Right lobe of liver (tissue), 6 donors: Measurements from ENCODE around the gene PRPSAP2. TPM values are rescaled to one million over a fixed set of nuclear protein-coding genes. Genes with fewer than 3 reads are reported as not detected.

ENCODE experiments used
- ATAC-seq, 4 donors: fragments of 200-7000 bp; cut with Tn5 transposase; one replicate each; pipeline ENCODE4 v1.9.1; 2020; ENCODE audit warnings: mild to moderate bottlenecking in 4 of 4, moderate library complexity in 4 of 4
- DNase-seq, 3 donors: peaks; one replicate each; pipeline ENCODE4 v3.0.0-alpha.2; 2020
- H3K27ac ChIP-seq, 3 donors: fragments of 200-600 bp; one replicate each; pipeline ENCODE4 v1.8.0; 2022
- H3K27me3 ChIP-seq, 2 donors: fragments of 200-600 bp; one replicate each; pipeline ENCODE4 v1.8.0; 2022
- H3K36me3 ChIP-seq, 4 donors: fragments of 200-600 bp; sonication (generic) in 1 of 4; one replicate each; pipeline versions ENCODE4 v1.5.1 to v1.8.0; 2017 to 2022; ENCODE audit warnings: control low read depth in 1 of 4
- H3K4me1 ChIP-seq, 4 donors: fragments of 200-600 bp; sonication (generic) in 1 of 4; one replicate each; pipeline versions ENCODE4 v1.5.1 to v1.8.0; 2017 to 2022; ENCODE audit warnings: control low read depth in 1 of 4
- H3K4me3 ChIP-seq, 3 donors: fragments of 200-600 bp; one replicate each; pipeline ENCODE4 v1.8.0; 2022
- H3K9me3 ChIP-seq, 4 donors: fragments of 200-600 bp; sonication (generic) in 1 of 4; one replicate each; pipeline versions ENCODE4 v1.5.1 to v1.8.0; 2017 to 2022; ENCODE audit warnings: control low read depth in 1 of 4
- POLR2A ChIP-seq: fragments of 450-650 bp; IDR thresholded peaks from one replicate; pipeline ENCODE4 v1.6.1; 2017; ENCODE audit warnings: antibody characterized with exemption, mild to moderate bottlenecking
- WGBS: methylation state at CpG from one replicate; pipeline ENCODE4 v1.1.6; 2018; ENCODE audit warnings: low coverage, low lambda C conversion rate; ENCODE audit not compliant: insufficient coverage; ENCODE audit errors: missing lambda C conversion rate; 5-methylcytosine and 5-hydroxymethylcytosine counted together
- intact Hi-C, 2 donors: fragments of 100-400 bp; cut with DNase I; formaldehyde crosslinking; loops; one replicate each; pipeline versions ENCODE4 v1.11.2 to v1.14.1; 2022
- total RNA-seq, 6 experiments: library from RNA; depleted of rRNA in 2 of 6; stranded (reverse); fragments of >200 nt in 2 of 6; fragmentation: NEBNext Ultra II Directional in 3 of 6; extraction: Animal tissue kit (Norgen Biotek cat#: 25700) in 3 of 6; gene quantifications; one replicate each; pipeline versions ENCODE4 v1.1.0 to v1.2.4, GENCODE V29; 2016 to 2023
- TF ChIP-seq, protein P1 (sequence below), 4 donors: fragments of 200-600 bp in 3 of 4; fragments of 450-650 bp in 1 of 4; IDR thresholded peaks; one replicate each; pipeline versions ENCODE4 v1.5.1 to v1.8.0; 2016 to 2022; ENCODE audit warnings: antibody characterized with exemption in 4 of 4, mild to moderate bottlenecking in 2 of 4
- donor health status: DM: no; HTN: yes; CAD: no.
- donor health status: DM: no; HTN: no; CAD: no.
- donor health status: DM: no; HTN: no; CAD: no.
- donor health status: DM: no; HTN: yes; CAD: no.
- donor health status: DM: no; HTN: yes; CAD: no.

PRPSAP2 gene
- total RNA-seq, 6 experiments from 2014 or later = 15.8 to 19.7 (median 16.6) TPM

- H3K4me1 ChIP-seq = no peaks in the 10 kb centered on the region
- ATAC-seq = no peak
- H3K27me3 ChIP-seq = no peaks in the 10 kb centered on the region
- intact Hi-C loops = no loop called here
- H3K27ac ChIP-seq = no peak overlapping the region
- H3K36me3 ChIP-seq = no peaks in the 10 kb centered on the region
- TF ChIP-seq, protein P1, sequence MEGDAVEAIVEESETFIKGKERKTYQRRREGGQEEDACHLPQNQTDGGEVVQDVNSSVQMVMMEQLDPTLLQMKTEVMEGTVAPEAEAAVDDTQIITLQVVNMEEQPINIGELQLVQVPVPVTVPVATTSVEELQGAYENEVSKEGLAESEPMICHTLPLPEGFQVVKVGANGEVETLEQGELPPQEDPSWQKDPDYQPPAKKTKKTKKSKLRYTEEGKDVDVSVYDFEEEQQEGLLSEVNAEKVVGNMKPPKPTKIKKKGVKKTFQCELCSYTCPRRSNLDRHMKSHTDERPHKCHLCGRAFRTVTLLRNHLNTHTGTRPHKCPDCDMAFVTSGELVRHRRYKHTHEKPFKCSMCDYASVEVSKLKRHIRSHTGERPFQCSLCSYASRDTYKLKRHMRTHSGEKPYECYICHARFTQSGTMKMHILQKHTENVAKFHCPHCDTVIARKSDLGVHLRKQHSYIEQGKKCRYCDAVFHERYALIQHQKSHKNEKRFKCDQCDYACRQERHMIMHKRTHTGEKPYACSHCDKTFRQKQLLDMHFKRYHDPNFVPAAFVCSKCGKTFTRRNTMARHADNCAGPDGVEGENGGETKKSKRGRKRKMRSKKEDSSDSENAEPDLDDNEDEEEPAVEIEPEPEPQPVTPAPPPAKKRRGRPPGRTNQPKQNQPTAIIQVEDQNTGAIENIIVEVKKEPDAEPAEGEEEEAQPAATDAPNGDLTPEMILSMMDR (IDR thresholded peaks at IDR 0.05) = no peak
- no peaks in the 10 kb centered on the region for H3K9me3 ChIP-seq
- 93% methylated on average over 6 of the region's 6 CpGs for WGBS
- H3K4me3 ChIP-seq = no peak overlapping the region
- no peak for DNase-seq
These were observed 9.4 kb upstream of the PRPSAP2 start for GRCh38 chr17:18848501-18848900.

DNA sequence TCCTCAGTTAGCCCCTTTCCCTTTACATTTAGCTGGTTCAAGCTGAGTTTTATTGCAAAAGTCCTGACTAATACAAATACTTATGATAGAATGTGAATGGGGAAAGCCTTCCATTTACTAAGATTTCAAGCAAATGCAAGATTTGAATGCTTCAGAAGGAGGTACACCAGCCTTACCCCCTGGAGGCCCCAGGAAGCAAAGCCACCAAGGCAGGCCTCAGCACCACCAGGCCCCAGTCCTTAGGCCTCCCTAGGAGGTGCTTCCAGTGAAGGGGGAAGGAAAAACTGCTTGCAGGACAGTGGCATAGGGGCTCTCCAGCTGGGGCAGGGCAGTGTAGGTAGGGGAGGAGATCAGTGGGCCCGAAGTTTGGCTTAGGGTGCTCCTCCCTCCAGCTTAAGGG lies 7.3 kb upstream of the PRPSAP2 start:
- WGBS = 100% methylated on average over 1 of the region's 1 CpG
- intact Hi-C loops = no loop called here
- peaks cover 0 to 4% (median 0%) of the 10 kb centered on the region in 4 donors for H3K4me1 ChIP-seq
- H3K27me3 ChIP-seq = no peaks in the 10 kb centered on the region
- no peak overlapping the region for H3K27ac ChIP-seq
- no peak overlapping the region for H3K4me3 ChIP-seq
- TF ChIP-seq POLR2A = no peak
- TF ChIP-seq, protein P1 (IDR thresholded peaks at IDR 0.05) = no peak
- no peak for ATAC-seq
- DNase-seq = no peak
- H3K9me3 ChIP-seq = no peaks in the 10 kb centered on the region
- no peaks in the 10 kb centered on the region for H3K36me3 ChIP-seq

DNA sequence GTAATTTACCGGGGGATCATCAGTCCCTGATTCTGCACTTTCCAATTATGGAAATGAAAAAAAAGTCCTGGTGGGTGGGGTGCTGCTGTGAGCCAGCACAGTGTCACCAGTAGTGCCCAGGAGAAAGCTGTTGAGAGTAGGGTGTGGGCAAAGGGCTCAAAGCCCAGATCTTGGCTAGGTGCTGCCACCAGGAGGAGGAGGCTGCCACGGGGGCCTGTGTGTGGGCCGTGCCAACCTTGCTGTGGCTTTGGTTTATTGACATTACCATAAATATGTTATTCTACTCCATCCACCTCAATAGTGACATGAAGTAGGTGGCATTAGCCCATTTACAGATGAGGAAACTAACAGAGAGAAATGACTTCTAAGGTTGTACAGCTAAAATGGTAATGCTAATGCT lies 6.7 kb upstream of the PRPSAP2 start:
- no peak for ATAC-seq

GRCh38 chr17:18854956-18855355 lies 3.0 kb upstream of the PRPSAP2 start:
- TF ChIP-seq, protein P1 (IDR thresholded peaks at IDR 0.05) = no peak
- TF ChIP-seq POLR2A = no peak
- intact Hi-C loops = no loop called here
- H3K4me3 ChIP-seq = no peak overlapping the region
- H3K27me3 ChIP-seq = no peaks in the 10 kb centered on the region
- ATAC-seq (no peak), DNase-seq (no peak)
- 83% methylated on average over 5 of the region's 7 CpGs for WGBS
- no peaks in the 10 kb centered on the region for H3K36me3 ChIP-seq
- H3K9me3 ChIP-seq = no peaks in the 10 kb centered on the region
- H3K4me1 ChIP-seq = peaks cover 0 to 25% (median 5%) of the 10 kb centered on the region in 4 donors
- H3K27ac ChIP-seq = no peak overlapping the region

More for the DNA sequence above, 6.7 kb upstream of the PRPSAP2 start:
- intact Hi-C loops = no loop called here
- Histone ChIP-seq H3K4me1 (peaks cover 0 to 5% (median 0%) of the 10 kb centered on the region in 4 donors), H3K4me3 (no peak overlapping the region), H3K27ac (no peak overlapping the region), H3K27me3 (no peaks in the 10 kb centered on the region), H3K36me3 (no peaks in the 10 kb centered on the region), H3K9me3 (no peaks in the 10 kb centered on the region)
- DNase-seq = no peak
- 90% methylated on average over 2 of the region's 3 CpGs for WGBS
- TF ChIP-seq POLR2A = no peak
- TF ChIP-seq, protein P1 (IDR thresholded peaks at IDR 0.05) = no peak
